ENCODE data around the gene OCSTAMP. TPM values are rescaled to one million over a fixed set of nuclear protein-coding genes. Genes with fewer than 3 reads are reported as not detected.

Gene OCSTAMP
- total RNA-seq, 3 donors from 2014 or later = 0.32 TPM; not detected in 2

DNA sequence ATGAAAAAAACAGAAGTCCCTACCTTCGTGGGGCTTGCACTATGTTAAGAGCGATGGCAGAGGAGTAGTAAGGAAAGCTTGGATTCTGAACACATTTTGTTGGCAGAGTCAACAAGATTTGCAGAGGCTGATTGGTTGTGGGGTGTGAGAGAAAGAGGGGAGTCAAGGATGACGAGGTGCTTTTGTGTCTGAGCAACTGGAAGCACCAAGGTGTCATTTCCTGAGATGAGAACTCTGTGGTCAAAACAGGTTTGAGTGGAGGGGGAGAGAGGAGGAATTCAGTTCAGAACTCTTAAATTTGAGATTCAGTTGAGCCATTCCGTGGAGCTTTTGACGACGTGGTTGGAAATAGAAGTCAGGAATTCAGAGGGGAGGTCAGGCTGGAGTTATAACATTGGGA lies 3.5 kb downstream of the OCSTAMP start:
- Histone ChIP-seq H3K36me3 (no peaks in the 10 kb centered on the region), H3K4me3 (no peak overlapping the region), H3K9me3 (no peaks in the 10 kb centered on the region), H3K27ac (no peak overlapping the region), H3K4me1 (no peaks in the 10 kb centered on the region), H3K27me3 (peaks cover 0 to 21% of the 10 kb centered on the region in 2 donors)
- no peak for DNase-seq (ENCODE audit: low spot score in 2 of 2)
- TF ChIP-seq POLR2A (IDR thresholded peaks at IDR 0.05) = no peak
- TF ChIP-seq, protein P1, sequence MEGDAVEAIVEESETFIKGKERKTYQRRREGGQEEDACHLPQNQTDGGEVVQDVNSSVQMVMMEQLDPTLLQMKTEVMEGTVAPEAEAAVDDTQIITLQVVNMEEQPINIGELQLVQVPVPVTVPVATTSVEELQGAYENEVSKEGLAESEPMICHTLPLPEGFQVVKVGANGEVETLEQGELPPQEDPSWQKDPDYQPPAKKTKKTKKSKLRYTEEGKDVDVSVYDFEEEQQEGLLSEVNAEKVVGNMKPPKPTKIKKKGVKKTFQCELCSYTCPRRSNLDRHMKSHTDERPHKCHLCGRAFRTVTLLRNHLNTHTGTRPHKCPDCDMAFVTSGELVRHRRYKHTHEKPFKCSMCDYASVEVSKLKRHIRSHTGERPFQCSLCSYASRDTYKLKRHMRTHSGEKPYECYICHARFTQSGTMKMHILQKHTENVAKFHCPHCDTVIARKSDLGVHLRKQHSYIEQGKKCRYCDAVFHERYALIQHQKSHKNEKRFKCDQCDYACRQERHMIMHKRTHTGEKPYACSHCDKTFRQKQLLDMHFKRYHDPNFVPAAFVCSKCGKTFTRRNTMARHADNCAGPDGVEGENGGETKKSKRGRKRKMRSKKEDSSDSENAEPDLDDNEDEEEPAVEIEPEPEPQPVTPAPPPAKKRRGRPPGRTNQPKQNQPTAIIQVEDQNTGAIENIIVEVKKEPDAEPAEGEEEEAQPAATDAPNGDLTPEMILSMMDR (IDR thresholded peaks at IDR 0.05) = no peak
- no peak for TF ChIP-seq POLR2AphosphoS5 (IDR thresholded peaks at IDR 0.05)
- intact Hi-C loops (cut with DNase I; ENCODE audit: low total_unique reads) = no loop called here

DNA sequence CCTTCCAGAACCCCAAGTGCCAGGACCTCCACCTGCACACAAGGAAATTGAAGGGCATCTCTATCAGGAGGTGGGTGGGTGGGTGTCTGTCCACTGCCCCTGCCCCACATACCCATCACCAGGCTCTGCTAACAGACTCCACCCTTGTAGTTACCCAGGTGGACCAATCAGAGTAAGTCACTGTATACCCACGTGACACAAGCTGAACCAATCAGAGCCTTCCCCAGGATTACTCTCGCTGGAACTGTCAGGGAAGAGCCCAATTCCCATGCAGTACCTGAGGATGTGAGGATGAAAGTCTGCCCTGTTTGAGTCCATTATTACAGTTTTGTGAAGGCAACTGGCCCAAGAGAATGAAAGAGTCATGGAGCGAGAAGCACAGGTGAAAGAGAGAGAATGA lies 4.2 kb downstream of the OCSTAMP start:
- TF ChIP-seq POLR2A (IDR thresholded peaks at IDR 0.05) = no peak
- TF ChIP-seq POLR2AphosphoS5 (IDR thresholded peaks at IDR 0.05) = no peak
- TF ChIP-seq, protein P1 (IDR thresholded peaks at IDR 0.05) = no peak
- Histone ChIP-seq H3K36me3 (no peaks in the 10 kb centered on the region), H3K4me3 (no peak overlapping the region), H3K9me3 (no peaks in the 10 kb centered on the region), H3K27me3 (peaks cover 0 to 27% of the 10 kb centered on the region in 2 donors), H3K27ac (no peak overlapping the region), H3K4me1 (no peaks in the 10 kb centered on the region)
- no peak for DNase-seq (ENCODE audit: low spot score in 2 of 2)
- intact Hi-C loops (cut with DNase I; ENCODE audit: low total_unique reads) = no loop called here

DNA sequence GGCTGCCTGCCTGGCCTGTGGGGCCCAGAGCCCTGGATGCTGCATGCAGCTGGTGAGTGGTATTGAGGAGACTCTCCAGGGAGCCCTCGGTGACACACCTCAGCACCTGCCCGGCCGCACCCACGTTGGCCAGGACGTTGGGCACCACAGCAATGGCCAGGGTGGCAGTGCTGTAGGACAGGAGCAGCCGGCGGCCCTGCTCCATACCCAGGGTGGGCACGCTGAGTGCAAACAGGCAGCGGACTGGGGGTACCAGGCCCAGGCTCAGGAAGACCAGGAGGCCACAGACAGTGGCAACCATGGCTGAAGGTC lies 4.7 kb downstream of the OCSTAMP start:
- Histone ChIP-seq H3K9me3 (no peaks in the 10 kb centered on the region), H3K4me1 (no peaks in the 10 kb centered on the region), H3K27ac (no peak overlapping the region), H3K36me3 (no peaks in the 10 kb centered on the region), H3K4me3 (no peak overlapping the region), H3K27me3 (peaks cover 0 to 29% of the 10 kb centered on the region in 2 donors)
- DNase-seq (ENCODE audit: low spot score in 2 of 2) = no peak
- intact Hi-C loops (cut with DNase I; ENCODE audit: low total_unique reads) = no loop called here
- no peak for TF ChIP-seq POLR2A (IDR thresholded peaks at IDR 0.05)
- no peak for TF ChIP-seq POLR2AphosphoS5 (IDR thresholded peaks at IDR 0.05)
- TF ChIP-seq, protein P1 (IDR thresholded peaks at IDR 0.05) = no peak

DNA sequence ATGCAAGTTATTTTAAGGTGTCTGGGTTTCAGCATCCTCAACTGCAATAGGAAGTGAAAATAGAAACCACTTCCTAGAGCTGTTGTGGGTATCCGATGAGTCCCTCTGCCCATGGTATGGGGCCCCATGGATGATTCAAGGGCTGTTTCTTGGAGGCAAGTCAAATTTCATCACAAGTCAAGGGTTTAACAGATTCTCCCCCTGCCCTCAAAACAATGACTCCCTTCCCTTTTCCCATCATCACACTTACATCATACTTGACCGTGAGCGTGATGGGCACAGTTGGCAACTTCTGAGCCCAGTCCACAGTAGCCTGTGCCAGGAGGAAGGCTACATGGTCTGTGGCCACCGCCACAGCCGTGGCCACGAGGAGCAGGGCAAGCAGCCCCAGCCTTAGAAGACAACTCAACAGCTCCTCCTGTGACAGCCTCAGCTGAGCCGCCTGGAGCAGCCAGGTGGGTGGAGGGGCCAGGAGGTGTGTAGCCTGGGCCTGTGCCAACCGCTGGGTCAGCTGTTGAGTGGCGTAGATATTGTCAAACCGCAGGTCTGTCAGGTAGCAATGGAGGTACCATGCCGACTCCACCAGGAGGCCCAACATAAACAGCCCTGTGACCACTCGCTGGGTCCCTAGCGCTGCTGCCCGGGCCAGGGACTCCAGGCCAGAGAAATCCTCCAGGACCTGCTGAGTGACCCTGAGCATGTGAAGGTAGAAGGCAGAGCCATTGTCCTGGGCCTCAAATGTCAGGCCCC lies 5.2 kb downstream of the OCSTAMP start:
- H3K36me3 ChIP-seq = no peaks in the 10 kb centered on the region
- no peak for DNase-seq (ENCODE audit: low spot score in 2 of 2)
- no peak for TF ChIP-seq POLR2A (IDR thresholded peaks at IDR 0.05)
- TF ChIP-seq, protein P1 (IDR thresholded peaks at IDR 0.05) = no peak
- no peak for TF ChIP-seq POLR2AphosphoS5 (IDR thresholded peaks at IDR 0.05)
- H3K9me3 ChIP-seq = no peaks in the 10 kb centered on the region
- peaks cover 0 to 27% of the 10 kb centered on the region in 2 donors for H3K27me3 ChIP-seq
- intact Hi-C loops (cut with DNase I; ENCODE audit: low total_unique reads) = no loop called here
- no peaks in the 10 kb centered on the region for H3K4me1 ChIP-seq
- H3K27ac ChIP-seq = no peak overlapping the region
- no peak overlapping the region for H3K4me3 ChIP-seq

DNA sequence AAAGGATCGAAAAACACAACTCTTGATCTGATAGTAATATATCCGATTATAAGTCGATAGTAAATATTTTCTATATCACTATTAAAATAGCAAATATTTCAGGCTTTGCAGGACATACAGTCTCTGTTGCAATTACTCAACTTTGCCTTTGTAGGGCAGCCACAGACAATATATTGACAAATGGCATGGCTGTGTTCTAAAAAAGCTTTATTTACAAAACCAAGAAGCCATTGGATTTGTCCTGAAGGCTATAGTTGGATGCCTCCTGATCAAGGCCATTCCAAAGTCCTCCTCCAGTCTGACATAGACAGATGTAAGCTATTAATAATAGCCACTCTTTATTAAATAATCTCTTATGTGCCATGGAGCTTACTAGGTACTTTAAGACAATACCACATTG lies 5.9 kb downstream of the OCSTAMP start:
- peaks cover 0 to 27% of the 10 kb centered on the region in 2 donors for H3K27me3 ChIP-seq
- H3K27ac ChIP-seq = no peak overlapping the region
- H3K4me3 ChIP-seq = no peak overlapping the region
- intact Hi-C loops (cut with DNase I; ENCODE audit: low total_unique reads) = no loop called here
- no peak for DNase-seq (ENCODE audit: low spot score in 2 of 2)
- TF ChIP-seq, protein P1 (IDR thresholded peaks at IDR 0.05) = no peak
- no peak for TF ChIP-seq POLR2AphosphoS5 (IDR thresholded peaks at IDR 0.05)
- TF ChIP-seq POLR2A (IDR thresholded peaks at IDR 0.05) = no peak
- no peaks in the 10 kb centered on the region for H3K4me1 ChIP-seq
- no peaks in the 10 kb centered on the region for H3K36me3 ChIP-seq
- no peaks in the 10 kb centered on the region for H3K9me3 ChIP-seq
